Left ventricle myocardium inferior (tissue), 1 donor: ENCODE measurements around the gene SLC35G6. TPM values are rescaled to one million over a fixed set of nuclear protein-coding genes. Genes with fewer than 3 reads are reported as not detected.

Source experiments
- DNase-seq: peaks from one replicate; pipeline ENCODE4 v3.0.0-alpha.2; 2020
- H3K27ac ChIP-seq: fragments of 200-600 bp; replicated peaks from 2 replicates; pipeline ENCODE4 v1.8.0; 2021
- H3K27me3 ChIP-seq: fragments of 200-600 bp; 2 replicates; pipeline ENCODE4 v1.8.0; 2021; ENCODE audit warnings: low read depth
- H3K36me3 ChIP-seq: fragments of 200-600 bp; 2 replicates; pipeline ENCODE4 v1.8.0; 2021
- H3K4me1 ChIP-seq: fragments of 200-600 bp; 2 replicates; pipeline ENCODE4 v1.8.0; 2021
- H3K4me3 ChIP-seq: fragments of 200-600 bp; 2 replicates; pipeline ENCODE4 v1.8.0; 2021; ENCODE audit warnings: mild to moderate bottlenecking, moderate library complexity
- H3K9me3 ChIP-seq: fragments of 200-600 bp; replicated peaks from 2 replicates; pipeline ENCODE4 v1.8.0; 2021
- CTCF ChIP-seq: fragments of 200-600 bp; IDR thresholded peaks from 2 replicates; pipeline ENCODE4 v1.8.0; 2021; ENCODE audit warnings: antibody characterized with exemption, mild to moderate bottlenecking, borderline replicate concordance
- intact Hi-C: fragments of 100-400 bp; cut with micrococcal nuclease; formaldehyde crosslinking; loops from one replicate; pipeline ENCODE4 v1.11.0; 2022
- total RNA-seq: library from RNA; stranded (reverse); fragmentation: NEBNext Ultra II Directional; extraction: Animal tissue kit (Norgen Biotek cat#: 25700); gene quantifications from one replicate; pipeline ENCODE4 v1.2.1, GENCODE V29; 2021
- donor health status: DM: no; HTN: yes; CAD: no; lungs with severe emphysema.

The SLC35G6 gene
- total RNA-seq, 1 donor from 2014 or later, result not detected

GRCh38 chr17:7493941-7494340 lies 12.7 kb downstream of the SLC35G6 start:
- Histone ChIP-seq H3K27me3 (no peaks in the 10 kb centered on the region), H3K27ac (no peak overlapping the region), H3K36me3 (peaks cover 31% of the 10 kb centered on the region), H3K4me3 (no peak overlapping the region), H3K4me1 (peaks cover 83% of the 10 kb centered on the region), H3K9me3 (no peaks in the 10 kb centered on the region)
- intact Hi-C loops, result no loop called here
- no peak for DNase-seq
- no peak for TF ChIP-seq CTCF

- Histone ChIP-seq H3K27me3 (no peaks in the 10 kb centered on the region), H3K9me3 (no peaks in the 10 kb centered on the region), H3K4me3 (no peak overlapping the region), H3K36me3 (peaks cover 51% of the 10 kb centered on the region), H3K27ac (peak overlapping the region; percentile 83), H3K4me1 (peaks cover 62% of the 10 kb centered on the region)
- no peak for DNase-seq
- intact Hi-C loops, result no loop called here
- no peak for TF ChIP-seq CTCF
These were observed 14.7 kb downstream of the SLC35G6 start for GRCh38 chr17:7495906-7496434.

- peaks cover 58% of the 10 kb centered on the region for H3K36me3 ChIP-seq
- DNase-seq, result no peak
- H3K9me3 ChIP-seq, result no peaks in the 10 kb centered on the region
- TF ChIP-seq CTCF, result no peak
- intact Hi-C loops, result no loop called here
- no peaks in the 10 kb centered on the region for H3K27me3 ChIP-seq
- H3K27ac ChIP-seq, result peak overlapping the region; percentile 83
- peaks cover 56% of the 10 kb centered on the region for H3K4me1 ChIP-seq
- H3K4me3 ChIP-seq, result peak overlapping the region; percentile 35
These were observed 15.4 kb downstream of the SLC35G6 start for GRCh38 chr17:7496470-7497183.

- peaks cover 50% of the 10 kb centered on the region for H3K4me1 ChIP-seq
- H3K27me3 ChIP-seq, result no peaks in the 10 kb centered on the region
- H3K4me3 ChIP-seq, result peak overlapping the region; percentile 35
- peaks cover 64% of the 10 kb centered on the region for H3K36me3 ChIP-seq
- no peaks in the 10 kb centered on the region for H3K9me3 ChIP-seq
- intact Hi-C loops, result no loop called here
- peak overlapping the region; percentile 83 for H3K27ac ChIP-seq
- TF ChIP-seq CTCF, result no peak
- no peak for DNase-seq
These were observed 16.0 kb downstream of the SLC35G6 start for GRCh38 chr17:7497228-7497627.

- intact Hi-C loops, result no loop called here
- no peak for DNase-seq
- peak overlapping the region; percentile 83 for H3K27ac ChIP-seq
These were observed 16.4 kb downstream of the SLC35G6 start for GRCh38 chr17:7497636-7498035.

More at GRCh38 chr17:7497636-7498035, 16.4 kb downstream of the SLC35G6 start:
- no peak for TF ChIP-seq CTCF
- Histone ChIP-seq H3K36me3 (peaks cover 68% of the 10 kb centered on the region), H3K4me3 (no peak overlapping the region), H3K27me3 (no peaks in the 10 kb centered on the region), H3K4me1 (peaks cover 47% of the 10 kb centered on the region), H3K9me3 (no peaks in the 10 kb centered on the region)
